ENCODE data around the gene PGAP6.

DNA sequence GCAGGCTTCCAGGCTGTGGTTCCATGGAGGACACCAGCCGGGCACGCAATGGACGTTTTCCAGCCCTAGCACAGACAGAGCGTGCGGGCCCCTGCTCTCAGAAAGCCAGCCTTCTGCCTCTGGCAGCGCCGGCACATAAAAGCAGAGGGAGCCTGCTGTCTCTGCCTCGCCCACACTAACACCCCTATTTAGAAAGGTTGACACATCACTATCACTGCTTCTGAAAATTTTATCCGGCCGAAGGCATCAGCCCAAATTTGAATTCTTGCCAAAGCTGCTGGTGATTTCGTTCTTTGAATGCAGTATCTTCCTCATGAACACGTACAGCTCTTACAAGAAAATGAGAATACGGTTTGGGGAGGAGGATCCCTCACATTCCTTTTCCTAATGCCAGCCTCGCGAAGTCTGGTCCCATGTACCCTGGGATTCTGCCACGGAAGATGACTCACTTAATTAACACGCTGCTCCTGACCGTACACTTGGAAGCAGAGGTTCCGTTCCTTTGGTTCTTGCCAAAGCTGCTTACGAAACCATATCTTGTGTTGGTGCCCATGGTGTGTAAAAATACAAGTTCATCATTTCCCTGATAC is 42.4 kb upstream of the PGAP6 start:
- TF ChIP-seq, protein P1, sequence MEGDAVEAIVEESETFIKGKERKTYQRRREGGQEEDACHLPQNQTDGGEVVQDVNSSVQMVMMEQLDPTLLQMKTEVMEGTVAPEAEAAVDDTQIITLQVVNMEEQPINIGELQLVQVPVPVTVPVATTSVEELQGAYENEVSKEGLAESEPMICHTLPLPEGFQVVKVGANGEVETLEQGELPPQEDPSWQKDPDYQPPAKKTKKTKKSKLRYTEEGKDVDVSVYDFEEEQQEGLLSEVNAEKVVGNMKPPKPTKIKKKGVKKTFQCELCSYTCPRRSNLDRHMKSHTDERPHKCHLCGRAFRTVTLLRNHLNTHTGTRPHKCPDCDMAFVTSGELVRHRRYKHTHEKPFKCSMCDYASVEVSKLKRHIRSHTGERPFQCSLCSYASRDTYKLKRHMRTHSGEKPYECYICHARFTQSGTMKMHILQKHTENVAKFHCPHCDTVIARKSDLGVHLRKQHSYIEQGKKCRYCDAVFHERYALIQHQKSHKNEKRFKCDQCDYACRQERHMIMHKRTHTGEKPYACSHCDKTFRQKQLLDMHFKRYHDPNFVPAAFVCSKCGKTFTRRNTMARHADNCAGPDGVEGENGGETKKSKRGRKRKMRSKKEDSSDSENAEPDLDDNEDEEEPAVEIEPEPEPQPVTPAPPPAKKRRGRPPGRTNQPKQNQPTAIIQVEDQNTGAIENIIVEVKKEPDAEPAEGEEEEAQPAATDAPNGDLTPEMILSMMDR (IDR thresholded peaks at IDR 0.05) = no peak
- TF ChIP-seq POLR2AphosphoS5 (IDR thresholded peaks at IDR 0.05) (peak; percentile 87 to 92), POLR2A (IDR thresholded peaks at IDR 0.05; ENCODE audit: low read depth) (peak; percentile 61), EP300 (IDR thresholded peaks at IDR 0.05) (no peak)

All from esophagus muscularis mucosa (tissue), 4 donors.